ENCODE measurements around the gene C16orf96.

Gene C16orf96

GRCh38 chr16:4649744-4650442, 93.8 kb downstream of the C16orf96 start:
- no peak for DNase-seq (ENCODE audit: low spot score)
